Endothelial cell of umbilical vein (primary cell): ENCODE results near the gene LAPTM4A. TPM values are rescaled to one million over a fixed set of nuclear protein-coding genes. Genes with fewer than 3 reads are reported as not detected.

Experiments
- BruUV-seq: library from RNA; stranded (reverse); fragments of 400-500 nt; replicated peaks from 2 replicates; lab custom pipeline; 2021; lab: Mats Ljungman, UMichigan
- CTCF ChIA-PET: fragments of 300-600, 350-600 bp; sonication (Branson Sonifier 250); formaldehyde crosslinking; loops from one replicate; lab custom pipeline; 2021; ENCODE audit warnings: antibody characterized with exemption, inconsistent platforms; lab: Charles Lee
- POLR2A ChIA-PET: fragments of 300-600, 350-600 bp; sonication (Branson Sonifier 250); formaldehyde crosslinking; loops from one replicate; lab custom pipeline; 2021; ENCODE audit warnings: antibody characterized with exemption, inconsistent platforms; lab: Charles Lee
- DNase-seq: peaks from one replicate; pipeline ENCODE4 v3.0.0-alpha.2; 2011; ENCODE audit warnings: low read depth, low spot score
- FAIRE-seq: peaks from 2 replicates; lab custom pipeline; 2011; peaks lifted over from hg19 to GRCh38; lab: Jason Lieb, UNC
- H2AFZ ChIP-seq: 2 replicates; pipeline ENCODE4 v1.6.0; 2012; ENCODE audit warnings: low read depth, low read length, control low read depth, inconsistent platforms
- H3K27ac ChIP-seq: 2 replicates; pipeline ENCODE4 v1.5.1; 2011; ENCODE audit warnings: low read depth, mild to moderate bottlenecking, control low read depth, low read length, moderate library complexity; ENCODE audit not compliant: insufficient read depth
- H3K27me3 ChIP-seq, 2 experiments: 2 replicates each; pipeline versions ENCODE4 v1.6.0 to v1.6.1; 2011; ENCODE audit warnings: low read length in 2 of 2, mixed read lengths in 1 of 2; ENCODE audit not compliant: control insufficient read depth in 2 of 2, insufficient read depth in 2 of 2
- H3K36me3 ChIP-seq, 2 experiments: 2 replicates in 1 of 2; 3 replicates in 1 of 2; pipeline ENCODE4 v1.5.1; 2011; ENCODE audit warnings: low read length in 2 of 2, mild to moderate bottlenecking in 1 of 2, moderate library complexity in 1 of 2; ENCODE audit not compliant: control insufficient read depth in 2 of 2, insufficient read depth in 2 of 2; ENCODE audit errors: extremely low read depth in 1 of 2
- H3K4me1 ChIP-seq: 3 replicates; pipeline ENCODE4 v1.5.1; 2011; ENCODE audit warnings: mild to moderate bottlenecking, low read length; ENCODE audit not compliant: control insufficient read depth, insufficient read depth; ENCODE audit errors: extremely low read depth
- H3K4me2 ChIP-seq: 2 replicates; pipeline ENCODE4 v1.6.1; 2011; ENCODE audit warnings: low read length, control low read depth, mixed read lengths; ENCODE audit not compliant: insufficient read depth
- H3K4me3 ChIP-seq, 3 experiments: fragments of 200-600 bp in 1 of 3; sonication (generic), shearing (Covaris generic) in 1 of 3; replicated peaks in 1 of 3; 2 replicates each; pipeline ENCODE4 v1.5.1; 2011 to 2016; ENCODE audit warnings: control low read depth in 3 of 3, low read length in 3 of 3, mild to moderate bottlenecking in 2 of 3, inconsistent platforms in 1 of 3, low read depth in 1 of 3, moderate library complexity in 1 of 3; ENCODE audit not compliant: insufficient read depth in 1 of 3
- H3K79me2 ChIP-seq: 2 replicates; pipeline ENCODE4 v1.6.0; 2012; ENCODE audit warnings: low read length, inconsistent platforms; ENCODE audit not compliant: control insufficient read depth, insufficient read depth
- H3K9ac ChIP-seq: replicated peaks from 2 replicates; pipeline ENCODE3; 2011; ENCODE audit warnings: low read length, control low read depth; ENCODE audit not compliant: insufficient read depth; ENCODE audit errors: extremely low read depth
- H3K9me1 ChIP-seq: replicated peaks from 3 replicates; pipeline ENCODE4 v1.6.0; 2011; ENCODE audit warnings: mild to moderate bottlenecking, low read length; ENCODE audit not compliant: control insufficient read depth, insufficient read depth; ENCODE audit errors: extremely low read depth
- H3K9me3 ChIP-seq: replicated peaks from 2 replicates; pipeline ENCODE4 v1.5.1; 2012; ENCODE audit warnings: low read length, inconsistent platforms; ENCODE audit not compliant: control insufficient read depth, insufficient read depth
- H4K20me1 ChIP-seq: replicated peaks from 2 replicates; pipeline ENCODE3; 2011; ENCODE audit warnings: mild to moderate bottlenecking, low read length; ENCODE audit not compliant: control insufficient read depth, insufficient read depth; ENCODE audit errors: extremely low read depth
- EZH2 ChIP-seq: IDR thresholded peaks from 2 replicates; pipeline ENCODE4 v1.6.1; 2012; ENCODE audit warnings: borderline replicate concordance, low read depth, mild to moderate bottlenecking, moderate library complexity, low read length, inconsistent platforms; ENCODE audit not compliant: severe bottlenecking
- FOS ChIP-seq: IDR thresholded peaks from 2 replicates; pipeline ENCODE4 v1.6.1; 2011; ENCODE audit warnings: mild to moderate bottlenecking, low read length, moderate library complexity, borderline replicate concordance; ENCODE audit not compliant: insufficient read depth
- GATA2 ChIP-seq: IDR thresholded peaks from 2 replicates; pipeline ENCODE4 v1.7.0; 2011; ENCODE audit warnings: low read depth, mild to moderate bottlenecking, moderate library complexity, mixed read lengths, low read length; ENCODE audit not compliant: insufficient read length, insufficient read depth
- JUN ChIP-seq: IDR thresholded peaks from 2 replicates; pipeline ENCODE4 v1.6.1; 2011; ENCODE audit warnings: borderline replicate concordance, low read depth; ENCODE audit not compliant: insufficient read length, insufficient read depth
- MAX ChIP-seq: IDR thresholded peaks from 2 replicates; pipeline ENCODE4 v1.6.1; 2011; ENCODE audit not compliant: insufficient read depth, insufficient read length
- MYC ChIP-seq: IDR thresholded peaks from one replicate; pipeline ENCODE4 v1.6.1; 2011; ENCODE audit warnings: mild to moderate bottlenecking, low read depth, low read length
- POLR2A ChIP-seq: IDR thresholded peaks from 2 replicates; pipeline ENCODE4 v1.6.1; 2012; ENCODE audit warnings: low read depth, mild to moderate bottlenecking, control low read depth, low read length
- POLR2AphosphoS5 ChIP-seq: IDR thresholded peaks from 2 replicates; pipeline ENCODE4 v1.6.1; 2012; ENCODE audit warnings: low read depth, mild to moderate bottlenecking, control low read depth, low read length, moderate library complexity; ENCODE audit not compliant: insufficient read depth
- dilution Hi-C: fragments of 300-500 bp; cut with MboI; formaldehyde crosslinking; loops from one replicate; pipeline ENCODE4 v1.15.0; 2019; ENCODE audit warnings: low sequenced_read_pairs; ENCODE audit not compliant: extremely low pct_ligation_motif_present
- intact Hi-C: fragments of 100-400 bp; cut with micrococcal nuclease; formaldehyde crosslinking; loops from one replicate; pipeline ENCODE4 v1.10.0; 2022
- polyA plus RNA-seq, 4 experiments: library from polyadenylated mRNA; depleted of rRNA in 3 of 4; stranded (reverse) in 3 of 4; unstranded in 1 of 4; fragments of >200 nt; gene quantifications; 2 replicates each; pipeline versions ENCODE4 v1.2.1 to v1.2.3, GENCODE V29; 2011 to 2012; ENCODE audit warnings: missing spikeins in 1 of 4
- total RNA-seq: library from RNA; stranded (reverse); gene quantifications from 2 replicates; pipeline ENCODE4 v1.2.3, GENCODE V29; 2021
- TF ChIP-seq, protein P1 (sequence below), 2 donors: IDR thresholded peaks; 1 replicate in 1 of 2; 2 replicates in 1 of 2; pipeline ENCODE4 v1.5.1; 2011; ENCODE audit warnings: low read length in 2 of 2, mild to moderate bottlenecking in 2 of 2, moderate library complexity in 2 of 2, control low read depth in 1 of 2, inconsistent platforms in 1 of 2, low read depth in 1 of 2; ENCODE audit not compliant: insufficient read depth in 1 of 2; ENCODE audit errors: extremely low read depth in 1 of 2

The LAPTM4A gene
- total and polyA plus RNA-seq, 2 donors (not counting 3 experiments of a cell fraction or from before 2014, with no cell fraction given), result 155 to 427 TPM

GRCh38 chr2:20073460-20073859 is 22.0 kb upstream of the LAPTM4A start:
- Histone ChIP-seq H3K27me3 (peaks cover 7 to 11% of the 10 kb centered on the region in 2 experiments), H3K4me3 (no peak overlapping the region), H3K27ac (no peak overlapping the region), H3K4me2 (no peak overlapping the region), H3K9ac (no peak overlapping the region), H3K9me1 (no peaks in the 10 kb centered on the region), H3K4me1 (no peaks in the 10 kb centered on the region), H3K9me3 (no peaks in the 10 kb centered on the region), H3K79me2 (no peaks in the 10 kb centered on the region), H2AFZ (no peak overlapping the region), H3K36me3 (no peaks in the 10 kb centered on the region), H4K20me1 (no peaks in the 10 kb centered on the region)
- CTCF ChIA-PET, result interaction anchor here (0.8 to 1.7 kb wide), 3 partner anchors 11 to 20 kb away, joined by 3 to 4 read pairs (median 3); no protein-coding TSS in a partner anchor
- DNase-seq (no peak), FAIRE-seq (no peak)
- dilution Hi-C loops, result no loop called here
- POLR2A ChIA-PET, result no interaction called here
- intact Hi-C loops, result no loop called here
- no TSS peak for BruUV-seq
- TF ChIP-seq JUN, result no peak
- TF ChIP-seq POLR2AphosphoS5, result no peak
- TF ChIP-seq EZH2, result no peak
- no peak for TF ChIP-seq MYC
- TF ChIP-seq, protein P1, sequence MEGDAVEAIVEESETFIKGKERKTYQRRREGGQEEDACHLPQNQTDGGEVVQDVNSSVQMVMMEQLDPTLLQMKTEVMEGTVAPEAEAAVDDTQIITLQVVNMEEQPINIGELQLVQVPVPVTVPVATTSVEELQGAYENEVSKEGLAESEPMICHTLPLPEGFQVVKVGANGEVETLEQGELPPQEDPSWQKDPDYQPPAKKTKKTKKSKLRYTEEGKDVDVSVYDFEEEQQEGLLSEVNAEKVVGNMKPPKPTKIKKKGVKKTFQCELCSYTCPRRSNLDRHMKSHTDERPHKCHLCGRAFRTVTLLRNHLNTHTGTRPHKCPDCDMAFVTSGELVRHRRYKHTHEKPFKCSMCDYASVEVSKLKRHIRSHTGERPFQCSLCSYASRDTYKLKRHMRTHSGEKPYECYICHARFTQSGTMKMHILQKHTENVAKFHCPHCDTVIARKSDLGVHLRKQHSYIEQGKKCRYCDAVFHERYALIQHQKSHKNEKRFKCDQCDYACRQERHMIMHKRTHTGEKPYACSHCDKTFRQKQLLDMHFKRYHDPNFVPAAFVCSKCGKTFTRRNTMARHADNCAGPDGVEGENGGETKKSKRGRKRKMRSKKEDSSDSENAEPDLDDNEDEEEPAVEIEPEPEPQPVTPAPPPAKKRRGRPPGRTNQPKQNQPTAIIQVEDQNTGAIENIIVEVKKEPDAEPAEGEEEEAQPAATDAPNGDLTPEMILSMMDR (IDR thresholded peaks at IDR 0.05; ENCODE audit: extremely low read depth in 1 of 2, insufficient read depth in 1 of 2, low read depth in 1 of 2, low read length in 2 of 2), result no peak
- TF ChIP-seq GATA2, result no peak
- no peak for TF ChIP-seq MAX
- no peak for TF ChIP-seq FOS
- TF ChIP-seq POLR2A, result no peak
